ENCODE results near the gene ATE1.

ATE1 gene

DNA sequence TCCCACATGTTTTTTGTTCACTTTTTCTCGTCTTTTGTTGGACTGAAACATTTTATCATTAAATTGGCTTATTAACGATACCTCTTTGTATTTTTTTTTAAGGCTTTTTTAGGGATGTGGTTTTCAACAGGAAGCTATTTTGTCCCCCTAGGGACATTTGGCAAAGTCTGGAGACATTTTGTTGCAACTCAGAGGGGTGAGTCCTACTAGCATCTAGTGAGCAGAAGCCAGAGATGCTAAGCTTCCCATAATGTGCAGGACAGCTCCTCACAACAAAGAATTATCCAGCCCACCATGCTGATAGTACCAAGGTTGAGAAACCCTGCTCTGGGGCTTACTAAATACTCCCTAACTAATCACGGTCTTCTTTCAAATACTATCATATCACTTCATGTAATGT lies 63.2 kb downstream of the ATE1 start:
- DNase-seq, result no peak

DNA sequence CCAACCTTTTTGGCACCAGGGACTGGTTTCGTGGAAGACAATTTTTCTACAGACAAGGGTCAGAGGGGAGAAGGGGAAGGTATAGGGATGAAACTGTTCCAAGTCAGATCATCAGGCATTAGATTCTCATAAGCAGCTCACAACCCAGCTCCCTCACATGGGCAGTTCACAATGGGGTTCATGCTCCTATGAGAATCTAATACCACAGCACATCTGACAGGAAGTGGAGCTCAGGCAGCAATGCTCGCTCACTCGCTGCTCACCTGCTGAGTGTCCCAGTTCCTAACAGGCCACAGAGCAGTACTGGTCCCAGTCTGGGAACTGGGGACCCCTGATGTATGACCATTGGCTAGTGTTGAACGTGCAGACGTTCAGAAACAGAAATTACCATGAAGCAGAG lies 63.7 kb downstream of the ATE1 start:
- no peak for DNase-seq

DNA sequence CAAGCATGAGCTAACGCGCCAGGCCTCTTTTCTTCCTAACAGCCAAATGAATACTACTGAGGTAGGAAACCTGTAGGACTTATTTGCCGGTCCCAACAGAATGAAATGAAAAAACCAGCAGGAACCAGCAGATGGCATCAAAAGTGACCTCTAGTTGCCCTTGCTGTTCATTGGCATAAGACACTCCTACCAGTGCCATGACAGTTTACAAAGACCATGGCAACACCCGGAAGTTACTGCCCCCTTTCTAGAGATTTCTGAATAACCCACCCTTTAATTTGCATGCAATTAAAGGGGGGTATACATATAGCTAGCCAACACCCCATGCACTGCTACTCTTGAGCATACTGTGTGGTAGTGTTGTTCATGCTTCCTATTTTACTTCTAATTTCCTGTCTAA lies 65.2 kb downstream of the ATE1 start:
- DNase-seq, result no peak

DNA sequence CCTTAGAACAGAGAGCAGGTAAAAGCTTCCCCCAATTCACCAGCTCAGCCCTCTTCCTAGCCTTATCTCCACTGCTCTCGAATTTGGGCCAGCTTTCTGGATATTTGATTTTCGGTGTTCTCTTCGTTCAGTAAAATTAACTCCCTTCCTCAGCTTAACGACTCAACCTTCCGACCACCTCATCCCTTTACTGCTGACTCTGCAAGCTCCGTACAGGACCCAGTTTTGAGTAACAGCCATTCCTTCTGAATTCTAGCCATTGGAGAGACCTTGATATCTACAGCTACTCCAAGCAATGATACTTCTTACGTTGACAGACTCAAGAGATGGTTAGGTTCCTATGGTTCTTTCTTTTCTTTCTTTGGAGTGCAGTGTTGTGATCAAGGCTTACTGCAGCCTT lies 65.8 kb downstream of the ATE1 start:
- no peak for DNase-seq

- no peak for DNase-seq
Observed at GRCh38 chr10:121860810-121861209, 67.0 kb downstream of the ATE1 start.

- no peak for DNase-seq
Observed at GRCh38 chr10:121854809-121855445, 72.9 kb downstream of the ATE1 start.

- no peak for DNase-seq
Observed at GRCh38 chr10:121853950-121854349, 73.9 kb downstream of the ATE1 start.

DNA sequence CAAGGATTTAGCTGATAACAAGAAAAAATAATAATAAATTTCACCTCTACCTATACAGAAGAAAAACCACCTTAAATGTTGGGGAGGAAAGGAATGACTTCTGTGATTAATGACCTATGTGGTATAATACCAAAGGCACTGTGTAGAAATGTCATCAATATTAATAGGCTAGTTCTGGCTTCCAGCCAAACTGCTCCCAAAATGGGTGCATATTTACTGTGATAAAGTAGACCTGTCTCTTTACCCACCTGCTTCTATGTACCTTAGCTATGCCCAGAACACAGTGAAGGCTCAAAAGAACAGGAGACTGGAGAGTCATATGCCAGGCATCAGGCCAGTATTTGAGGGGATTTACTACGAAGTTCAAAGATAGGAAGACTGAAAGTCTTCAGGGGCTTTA lies 76.0 kb downstream of the ATE1 start:
- DNase-seq, result no peak

DNA sequence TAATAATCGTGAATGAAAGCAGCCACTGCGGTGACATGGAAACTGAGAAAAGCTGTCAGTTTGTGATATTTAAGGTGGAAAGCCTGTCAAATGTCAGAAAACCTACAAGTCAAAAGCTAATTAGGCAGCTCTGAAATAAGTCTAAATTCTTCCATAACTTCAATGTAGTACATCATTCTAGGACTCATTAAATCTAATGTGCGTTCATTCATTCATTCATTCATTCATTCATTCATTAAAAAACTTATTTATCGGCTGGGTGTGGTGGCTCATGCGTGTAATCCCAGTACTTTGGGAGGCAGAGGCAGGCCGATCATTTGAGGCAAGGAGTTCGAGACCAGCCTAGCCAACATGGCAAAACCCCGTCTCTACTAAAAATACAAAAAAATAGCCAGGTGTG lies 79.7 kb downstream of the ATE1 start:
- DNase-seq, result no peak

DNA sequence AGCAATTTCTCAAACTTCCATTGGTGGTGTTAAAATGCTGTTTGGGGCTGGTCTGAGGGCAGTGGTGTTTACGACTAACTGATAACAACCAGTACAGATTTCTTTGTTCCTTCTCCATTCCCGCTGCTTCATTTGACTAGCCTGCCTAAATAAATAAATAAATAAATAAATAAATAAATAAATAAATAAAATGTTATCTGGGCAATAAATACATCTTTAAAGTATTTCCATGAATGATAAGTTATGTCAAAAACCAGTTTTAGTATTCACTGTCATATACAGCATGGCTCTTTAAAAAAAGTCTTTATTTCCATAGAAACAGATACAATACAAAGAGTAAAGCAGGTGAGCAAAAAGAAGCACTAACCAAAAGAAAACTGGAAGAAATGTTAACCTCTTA lies 81.3 kb downstream of the ATE1 start:
- no peak for DNase-seq

- DNase-seq, result no peak
Observed at GRCh38 chr10:121845044-121845784, 82.6 kb downstream of the ATE1 start.

- DNase-seq, result no peak
Observed at GRCh38 chr10:121844537-121844936, 83.3 kb downstream of the ATE1 start.

- DNase-seq, result no peak
Observed at GRCh38 chr10:121843379-121843778, 84.5 kb downstream of the ATE1 start.

- no peak for DNase-seq
Observed at GRCh38 chr10:121841862-121842261, 86.0 kb downstream of the ATE1 start.

- DNase-seq, result no peak
Observed at GRCh38 chr10:121838931-121839330, 88.9 kb downstream of the ATE1 start.

GRCh38 chr10:121838149-121838548 lies 89.7 kb downstream of the ATE1 start:
- DNase-seq, result no peak

DNA sequence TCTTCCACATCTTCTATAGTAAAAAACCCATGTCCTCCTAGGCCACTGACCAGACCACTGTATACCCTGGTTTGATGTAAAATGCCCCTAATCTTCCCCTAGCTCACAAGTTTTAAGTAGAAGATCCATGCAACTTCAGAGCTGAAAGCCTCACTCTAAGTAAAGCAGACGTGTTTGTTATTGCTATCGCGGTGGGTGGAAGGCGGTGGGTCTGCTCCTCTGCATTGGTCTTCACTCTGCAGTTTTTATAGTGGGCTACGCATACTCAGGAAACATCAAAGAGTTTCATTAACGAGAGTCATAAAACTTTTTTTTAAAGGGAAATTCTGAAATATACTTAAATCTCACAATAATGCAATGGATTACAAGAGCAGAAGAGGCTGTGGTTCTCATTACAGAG lies 91.7 kb downstream of the ATE1 start:
- no peak for DNase-seq

DNA sequence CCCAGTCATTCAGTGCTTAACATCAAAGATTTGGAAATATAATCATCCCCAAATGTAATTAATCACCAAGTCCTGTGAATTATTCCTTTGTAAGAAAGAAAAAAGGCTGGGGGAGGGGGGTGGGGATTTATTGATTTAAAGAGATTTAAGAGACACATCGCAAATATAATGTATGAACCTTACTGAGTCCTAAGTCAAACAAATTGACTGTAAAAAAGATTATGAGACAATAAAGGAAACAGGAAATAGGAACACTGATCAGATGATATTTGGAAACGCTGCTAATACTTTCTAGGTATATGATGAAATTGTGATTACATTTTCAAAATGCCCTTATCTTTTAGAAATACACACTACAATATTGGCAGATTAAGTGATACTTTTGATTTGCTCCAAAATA lies 92.5 kb downstream of the ATE1 start:
- no peak for DNase-seq

GRCh38 chr10:121834757-121835156 lies 93.1 kb downstream of the ATE1 start:
- no peak for DNase-seq

GRCh38 chr10:121833387-121833786 lies 94.4 kb downstream of the ATE1 start:
- no peak for DNase-seq

GRCh38 chr10:121832647-121833046 lies 95.2 kb downstream of the ATE1 start:
- no peak for DNase-seq

DNA sequence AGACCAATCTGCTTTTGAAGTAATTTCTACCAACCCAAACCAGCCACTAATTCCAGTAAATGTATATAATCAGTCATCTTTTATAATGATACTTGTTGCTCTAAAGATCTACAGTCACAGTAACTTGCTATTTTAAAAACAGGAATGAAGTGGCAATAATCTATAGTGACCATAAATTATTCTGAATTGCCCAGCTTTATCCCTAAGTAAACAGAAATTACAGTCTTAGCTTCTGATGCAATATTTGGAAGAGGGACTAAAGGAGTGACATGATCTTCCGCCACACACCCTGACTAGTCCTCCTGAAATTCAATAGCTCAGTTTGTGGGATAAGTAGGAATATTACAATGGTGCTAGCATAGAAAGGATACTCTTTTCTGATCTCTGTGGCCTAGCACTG lies 96.1 kb downstream of the ATE1 start:
- no peak for DNase-seq

GRCh38 chr10:121831237-121831636 lies 96.6 kb downstream of the ATE1 start:
- DNase-seq, result no peak

DNA sequence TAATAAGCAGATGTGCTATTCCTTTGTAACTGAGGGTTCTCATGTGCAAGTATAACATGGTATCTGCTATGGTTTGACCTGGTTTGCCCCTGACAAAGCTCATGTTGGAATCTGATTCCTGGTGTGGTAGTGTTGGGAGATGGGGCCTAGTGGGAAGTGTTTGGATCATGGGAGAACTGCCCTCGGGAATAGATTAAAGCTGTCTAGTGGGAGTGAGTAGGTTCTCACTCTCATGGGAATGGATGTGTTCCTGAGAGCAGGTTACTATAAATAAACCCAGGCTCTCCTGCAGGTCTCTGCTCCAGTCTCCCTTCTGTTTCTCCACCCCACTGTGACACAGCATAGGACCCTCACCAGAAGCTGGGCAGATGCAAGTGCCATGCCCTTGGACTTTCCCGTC lies 97.7 kb downstream of the ATE1 start:
- DNase-seq, result no peak

GRCh38 chr10:121828045-121828444 lies 99.8 kb downstream of the ATE1 start:
- DNase-seq, result no peak
